Measurements from ENCODE around the gene MMP12.
"Not testable (repeated sequence)": the region's sequence is repeated elsewhere in the genome, so short reads cannot be mapped to it uniquely, and the experiment has no call there.

Gene MMP12

GRCh38 chr11:102879801-102880200, 5.0 kb upstream of the MMP12 start:
- DNase-seq (ENCODE audit: low read depth) = no peak
- H3K4me3 ChIP-seq (ENCODE audit: low read depth, low read length) = no peak overlapping the region
- TF ChIP-seq, protein P1, sequence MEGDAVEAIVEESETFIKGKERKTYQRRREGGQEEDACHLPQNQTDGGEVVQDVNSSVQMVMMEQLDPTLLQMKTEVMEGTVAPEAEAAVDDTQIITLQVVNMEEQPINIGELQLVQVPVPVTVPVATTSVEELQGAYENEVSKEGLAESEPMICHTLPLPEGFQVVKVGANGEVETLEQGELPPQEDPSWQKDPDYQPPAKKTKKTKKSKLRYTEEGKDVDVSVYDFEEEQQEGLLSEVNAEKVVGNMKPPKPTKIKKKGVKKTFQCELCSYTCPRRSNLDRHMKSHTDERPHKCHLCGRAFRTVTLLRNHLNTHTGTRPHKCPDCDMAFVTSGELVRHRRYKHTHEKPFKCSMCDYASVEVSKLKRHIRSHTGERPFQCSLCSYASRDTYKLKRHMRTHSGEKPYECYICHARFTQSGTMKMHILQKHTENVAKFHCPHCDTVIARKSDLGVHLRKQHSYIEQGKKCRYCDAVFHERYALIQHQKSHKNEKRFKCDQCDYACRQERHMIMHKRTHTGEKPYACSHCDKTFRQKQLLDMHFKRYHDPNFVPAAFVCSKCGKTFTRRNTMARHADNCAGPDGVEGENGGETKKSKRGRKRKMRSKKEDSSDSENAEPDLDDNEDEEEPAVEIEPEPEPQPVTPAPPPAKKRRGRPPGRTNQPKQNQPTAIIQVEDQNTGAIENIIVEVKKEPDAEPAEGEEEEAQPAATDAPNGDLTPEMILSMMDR (IDR thresholded peaks at IDR 0.05; ENCODE audit: low read depth, low read length, missing control alignments) = no peak

GRCh38 chr11:102878595-102878994, 3.8 kb upstream of the MMP12 start:
- DNase-seq (ENCODE audit: low read depth) = no peak
- TF ChIP-seq, protein P1 (IDR thresholded peaks at IDR 0.05; ENCODE audit: low read depth, low read length, missing control alignments) = no peak

DNA sequence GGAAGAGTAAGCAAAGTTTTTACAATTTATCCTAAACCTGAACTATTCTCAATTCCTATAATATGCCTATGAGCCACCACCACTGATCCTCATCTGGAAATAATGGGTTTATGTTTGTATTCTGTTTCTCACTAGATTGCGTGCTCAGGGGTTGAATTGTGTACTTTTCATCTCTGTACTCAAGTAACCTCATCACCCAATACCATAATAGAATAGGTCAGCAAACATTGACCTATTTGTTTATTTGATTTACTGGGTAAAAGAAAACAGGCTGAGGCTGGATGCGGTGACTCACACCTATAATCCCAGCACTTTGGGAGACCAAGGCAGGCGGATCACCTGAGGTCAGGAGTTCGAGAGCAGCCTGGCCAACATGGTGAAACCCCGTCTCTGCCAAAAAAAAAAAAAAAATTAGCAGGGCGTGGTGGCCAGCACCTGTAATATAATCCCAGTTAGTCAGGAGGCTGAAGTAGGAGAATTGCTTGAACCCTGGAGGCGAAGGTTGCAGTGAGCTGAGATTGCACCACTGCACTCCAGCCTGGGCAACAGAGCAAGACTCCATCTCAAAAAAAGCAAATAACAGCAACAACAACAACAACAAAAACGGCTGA, 5.3 kb downstream of the MMP12 start:
- not testable (repeated sequence) for H3K4me3 ChIP-seq (ENCODE audit: low read depth, low read length); DNase-seq (ENCODE audit: low read depth)

More at GRCh38 chr11:102878595-102878994, 3.8 kb upstream of the MMP12 start:
- no peak overlapping the region for H3K4me3 ChIP-seq (ENCODE audit: low read depth, low read length)

GRCh38 chr11:102868339-102868738, 6.4 kb downstream of the MMP12 start:
- TF ChIP-seq, protein P1 (IDR thresholded peaks at IDR 0.05; ENCODE audit: low read depth, low read length, missing control alignments) = no peak
- DNase-seq (ENCODE audit: low read depth) = no peak
- H3K4me3 ChIP-seq (ENCODE audit: low read depth, low read length) = no peak overlapping the region

DNA sequence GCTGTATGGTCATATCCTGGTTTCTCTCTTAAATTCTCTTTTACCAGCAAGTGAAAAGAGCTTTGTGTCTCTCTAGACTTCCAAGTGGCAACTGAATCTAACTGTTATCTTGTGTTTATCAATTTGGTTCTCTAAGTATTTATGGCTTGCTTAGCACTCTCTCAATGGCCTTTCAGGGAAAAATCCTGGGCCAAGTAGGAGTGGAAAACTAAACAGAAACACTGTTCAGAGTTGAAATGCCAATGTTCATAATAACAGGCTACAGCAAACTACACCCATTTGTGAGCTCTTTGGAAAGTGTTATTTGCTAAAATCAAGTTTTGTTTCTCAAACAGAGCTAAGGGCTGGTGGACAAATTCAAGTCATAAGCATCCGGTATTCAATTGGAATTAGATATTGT, 10.1 kb downstream of the MMP12 start:
- TF ChIP-seq, protein P1 (IDR thresholded peaks at IDR 0.05; ENCODE audit: low read depth, low read length, missing control alignments) = no peak
- no peak overlapping the region for H3K4me3 ChIP-seq (ENCODE audit: low read depth, low read length)
- no peak for DNase-seq (ENCODE audit: low read depth)

DNA sequence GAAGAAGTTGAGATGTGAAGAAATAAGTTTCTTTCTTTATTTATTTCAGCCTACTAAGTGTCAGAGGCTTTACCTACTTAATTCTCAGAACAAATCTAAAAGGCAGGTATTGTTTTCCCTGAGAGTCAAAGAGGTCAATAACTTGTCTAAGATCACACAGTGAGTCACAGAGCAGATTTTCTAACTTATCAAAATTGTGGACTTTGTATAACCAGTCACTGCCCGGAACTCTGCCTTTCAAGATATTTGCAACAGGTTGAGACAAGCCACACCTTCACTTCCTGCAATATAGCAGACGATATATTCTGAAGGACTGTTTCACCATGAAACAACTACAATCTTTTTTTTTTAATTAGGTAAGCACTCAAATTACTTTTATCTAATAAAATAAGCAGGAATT, 20.8 kb downstream of the MMP12 start:
- no peak overlapping the region for H3K4me3 ChIP-seq (ENCODE audit: low read depth, low read length)
- DNase-seq (ENCODE audit: low read depth) = no peak
- TF ChIP-seq, protein P1 (IDR thresholded peaks at IDR 0.05; ENCODE audit: low read depth, low read length, missing control alignments) = no peak

DNA sequence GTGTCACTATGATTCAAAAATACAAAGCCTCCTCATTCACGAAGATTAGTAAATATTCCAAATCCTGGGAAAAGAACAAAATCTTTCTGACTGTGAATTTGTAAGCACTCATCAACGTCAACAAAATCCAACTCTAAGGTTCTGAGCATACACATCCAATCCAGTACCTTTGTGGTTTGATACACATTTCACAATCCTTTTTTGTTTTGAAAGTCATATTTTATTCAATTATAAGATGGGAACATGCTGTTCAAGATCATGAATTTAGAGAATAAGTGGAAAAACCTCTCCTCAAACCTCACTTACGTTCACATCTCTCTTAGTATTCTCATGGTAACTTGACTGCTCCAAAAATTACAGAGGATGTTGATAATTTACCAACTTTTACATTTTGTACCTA, 21.7 kb downstream of the MMP12 start:
- TF ChIP-seq, protein P1 (IDR thresholded peaks at IDR 0.05; ENCODE audit: low read depth, low read length, missing control alignments) = no peak
- H3K4me3 ChIP-seq (ENCODE audit: low read depth, low read length) = no peak overlapping the region
- DNase-seq (ENCODE audit: low read depth) = no peak

All from GM12864 (cell line).